Measurements from ENCODE around the gene NUP43. TPM values are rescaled to one million over a fixed set of nuclear protein-coding genes. Genes with fewer than 3 reads are reported as not detected.

Gene NUP43
- total RNA-seq, 1 donor from 2014 or later: 107 TPM

- Histone ChIP-seq H3K4me3 (no peak overlapping the region), H4K20me1 (ENCODE audit: low read depth) (no peaks in the 10 kb centered on the region), H3K27me3 (no peaks in the 10 kb centered on the region), H3K9me3 (ENCODE audit: low read depth) (no peaks in the 10 kb centered on the region), H3F3A (ENCODE audit: low read depth) (no peaks in the 10 kb centered on the region), H3K36me3 (no peaks in the 10 kb centered on the region), H3K27ac (no peak overlapping the region), H3K9ac (no peak overlapping the region), H3K4me2 (no peak overlapping the region), H3K4me1 (no peaks in the 10 kb centered on the region), H3K79me2 (ENCODE audit: low read depth) (no peaks in the 10 kb centered on the region), H2AFZ (replicated peaks) (no peak overlapping the region)
- Mint-ChIP-seq H3K27me3 (ENCODE audit: insufficient read depth, low read depth) (no peaks in the 10 kb centered on the region), H3K4me1 (no peaks in the 10 kb centered on the region), H3K4me3 (no peak overlapping the region), H3K9me3 (no peaks in the 10 kb centered on the region), H3K27ac (no peak overlapping the region), H3K36me3 (peaks cover 9% of the 10 kb centered on the region)
- DNase-seq (ENCODE audit: low spot score): no peak
- TF ChIP-seq EZH2phosphoT487 (IDR thresholded peaks at IDR 0.05) (no peak), CTCF (IDR thresholded peaks at IDR 0.05) (no peak), EZH2 (IDR thresholded peaks at IDR 0.05) (no peak)
These were observed 35.4 kb upstream of the NUP43 start for GRCh38 chr6:149781715-149782114.

- Histone ChIP-seq H3K4me2 (no peak overlapping the region), H3K4me3 (no peak overlapping the region), H2AFZ (replicated peaks) (no peak overlapping the region), H3K27me3 (no peaks in the 10 kb centered on the region), H3K27ac (no peak overlapping the region), H3K9me3 (ENCODE audit: low read depth) (no peaks in the 10 kb centered on the region), H3K9ac (no peak overlapping the region), H3K79me2 (ENCODE audit: low read depth) (no peaks in the 10 kb centered on the region), H4K20me1 (ENCODE audit: low read depth) (no peaks in the 10 kb centered on the region), H3K4me1 (no peaks in the 10 kb centered on the region), H3F3A (ENCODE audit: low read depth) (no peaks in the 10 kb centered on the region), H3K36me3 (no peaks in the 10 kb centered on the region)
- Mint-ChIP-seq H3K36me3 (peaks cover 10% of the 10 kb centered on the region), H3K27me3 (ENCODE audit: insufficient read depth, low read depth) (no peaks in the 10 kb centered on the region), H3K4me3 (no peak overlapping the region), H3K4me1 (no peaks in the 10 kb centered on the region), H3K27ac (no peak overlapping the region), H3K9me3 (no peaks in the 10 kb centered on the region)
- no peak for TF ChIP-seq CTCF (IDR thresholded peaks at IDR 0.05)
- no peak for TF ChIP-seq EZH2 (IDR thresholded peaks at IDR 0.05)
- no peak for TF ChIP-seq EZH2phosphoT487 (IDR thresholded peaks at IDR 0.05)
- DNase-seq (ENCODE audit: low spot score): no peak
These were observed 33.3 kb upstream of the NUP43 start for GRCh38 chr6:149779644-149779963.

GRCh38 chr6:149777624-149778023, 31.3 kb upstream of the NUP43 start:
- H3F3A ChIP-seq (ENCODE audit: low read depth): no peaks in the 10 kb centered on the region
- H3K27ac Mint-ChIP-seq: no peak overlapping the region

More at GRCh38 chr6:149777624-149778023, 31.3 kb upstream of the NUP43 start:
- H3K9me3 ChIP-seq (ENCODE audit: low read depth): no peaks in the 10 kb centered on the region
- no peaks in the 10 kb centered on the region for H3K4me1 Mint-ChIP-seq
- H3K4me3 ChIP-seq: no peak overlapping the region
- no peak overlapping the region for H3K27ac ChIP-seq
- H3K27me3 ChIP-seq: no peaks in the 10 kb centered on the region
- no peaks in the 10 kb centered on the region for H3K9me3 Mint-ChIP-seq
- H3K36me3 Mint-ChIP-seq: peaks cover 5% of the 10 kb centered on the region
- no peaks in the 10 kb centered on the region for H3K79me2 ChIP-seq (ENCODE audit: low read depth)
- no peak overlapping the region for H2AFZ ChIP-seq (replicated peaks)
- no peak for TF ChIP-seq EZH2phosphoT487 (IDR thresholded peaks at IDR 0.05)
- TF ChIP-seq EZH2 (IDR thresholded peaks at IDR 0.05): no peak
- TF ChIP-seq CTCF (IDR thresholded peaks at IDR 0.05): no peak
- no peak overlapping the region for H3K4me2 ChIP-seq
- no peaks in the 10 kb centered on the region for H4K20me1 ChIP-seq (ENCODE audit: low read depth)
- H3K36me3 ChIP-seq: no peaks in the 10 kb centered on the region
- H3K4me1 ChIP-seq: no peaks in the 10 kb centered on the region
- H3K9ac ChIP-seq: no peak overlapping the region
- DNase-seq (ENCODE audit: low spot score): no peak
- H3K4me3 Mint-ChIP-seq: no peak overlapping the region
- H3K27me3 Mint-ChIP-seq (ENCODE audit: insufficient read depth, low read depth): no peaks in the 10 kb centered on the region

Data from neural progenitor cell (in vitro differentiated cells).